ENCODE measurements around the gene RCOR1.

RCOR1 gene

GRCh38 chr14:102604183-102604582 lies 11.7 kb downstream of the RCOR1 start:
- Histone ChIP-seq H3K79me2 (ENCODE audit: insufficient read depth, low read depth) (peaks cover 48% of the 10 kb centered on the region; the same call in 1 of the 2 replicates), H3K27me3 (ENCODE audit: insufficient read depth, low read depth) (no peaks in the 10 kb centered on the region), H3K4me1 (ENCODE audit: low read depth, poor library complexity, severe bottlenecking) (peaks cover 20% of the 10 kb centered on the region), H3K4me2 (no peak overlapping the region), H3K9ac (no peak overlapping the region), H2AFZ (ENCODE audit: low read depth) (no peak overlapping the region), H3K27ac (no peak overlapping the region), H3K36me3 (ENCODE audit: insufficient read depth) (no peaks in the 10 kb centered on the region), H4K20me1 (ENCODE audit: insufficient read depth) (no peaks in the 10 kb centered on the region), H3K4me3 (IDR thresholded peaks at IDR 0.05; ENCODE audit: insufficient read depth, low read depth, low read length) (no peak overlapping the region)
- TF ChIP-seq CTCF (conservative IDR thresholded peaks at IDR 0.05; ENCODE audit: low read depth, low read length), result no peak

GRCh38 chr14:102605029-102605428 lies 12.6 kb downstream of the RCOR1 start:
- Histone ChIP-seq H3K4me2 (no peak overlapping the region), H3K36me3 (ENCODE audit: insufficient read depth) (no peaks in the 10 kb centered on the region), H3K79me2 (ENCODE audit: insufficient read depth, low read depth) (peaks cover 54% of the 10 kb centered on the region; the same call in 1 of the 2 replicates), H3K27ac (no peak overlapping the region), H4K20me1 (ENCODE audit: insufficient read depth) (no peaks in the 10 kb centered on the region), H3K4me3 (IDR thresholded peaks at IDR 0.05; ENCODE audit: insufficient read depth, low read depth, low read length) (no peak overlapping the region), H3K27me3 (ENCODE audit: insufficient read depth, low read depth) (no peaks in the 10 kb centered on the region), H2AFZ (ENCODE audit: low read depth) (no peak overlapping the region), H3K9ac (no peak overlapping the region), H3K4me1 (ENCODE audit: low read depth, poor library complexity, severe bottlenecking) (peaks cover 20% of the 10 kb centered on the region)
- no peak for TF ChIP-seq CTCF (conservative IDR thresholded peaks at IDR 0.05; ENCODE audit: low read depth, low read length)

GRCh38 chr14:102606296-102606695 lies 13.8 kb downstream of the RCOR1 start:
- H2AFZ ChIP-seq (ENCODE audit: low read depth), result no peak overlapping the region
- H3K27me3 ChIP-seq (ENCODE audit: insufficient read depth, low read depth), result no peaks in the 10 kb centered on the region
- H3K36me3 ChIP-seq (ENCODE audit: insufficient read depth), result no peaks in the 10 kb centered on the region
- no peak overlapping the region for H3K4me3 ChIP-seq (IDR thresholded peaks at IDR 0.05; ENCODE audit: insufficient read depth, low read depth, low read length)
- H3K79me2 ChIP-seq (ENCODE audit: insufficient read depth, low read depth), result peaks cover 64% of the 10 kb centered on the region; the same call in 1 of the 2 replicates
- no peak overlapping the region for H3K9ac ChIP-seq
- H3K4me2 ChIP-seq, result no peak overlapping the region
- no peaks in the 10 kb centered on the region for H4K20me1 ChIP-seq (ENCODE audit: insufficient read depth)
- H3K4me1 ChIP-seq (ENCODE audit: low read depth, poor library complexity, severe bottlenecking), result peaks cover 21% of the 10 kb centered on the region
- no peak overlapping the region for H3K27ac ChIP-seq
- no peak for TF ChIP-seq CTCF (conservative IDR thresholded peaks at IDR 0.05; ENCODE audit: low read depth, low read length)

- H3K4me1 ChIP-seq (ENCODE audit: low read depth, poor library complexity, severe bottlenecking), result peaks cover 25% of the 10 kb centered on the region
- H4K20me1 ChIP-seq (ENCODE audit: insufficient read depth), result no peaks in the 10 kb centered on the region
- no peak for TF ChIP-seq CTCF (conservative IDR thresholded peaks at IDR 0.05; ENCODE audit: low read depth, low read length)
- H3K36me3 ChIP-seq (ENCODE audit: insufficient read depth), result no peaks in the 10 kb centered on the region
- no peak overlapping the region for H3K27ac ChIP-seq
- no peaks in the 10 kb centered on the region for H3K27me3 ChIP-seq (ENCODE audit: insufficient read depth, low read depth)
- no peak overlapping the region for H3K9ac ChIP-seq
- no peak overlapping the region for H3K4me2 ChIP-seq
- no peak overlapping the region for H2AFZ ChIP-seq (ENCODE audit: low read depth)
- no peak overlapping the region for H3K4me3 ChIP-seq (IDR thresholded peaks at IDR 0.05; ENCODE audit: insufficient read depth, low read depth, low read length)
- H3K79me2 ChIP-seq (ENCODE audit: insufficient read depth, low read depth), result peaks cover 77% of the 10 kb centered on the region; the same call in 1 of the 2 replicates
Observed at GRCh38 chr14:102608064-102608446, 15.6 kb downstream of the RCOR1 start.

Data from KMS-11 (cell line).